Breast epithelium (tissue), 3 donors: ENCODE measurements around the gene SLC6A15.

Experiments used
- CTCF ChIP-seq, 3 donors: fragments of 450-650 bp; IDR thresholded peaks; one replicate each; pipeline ENCODE4 v1.5.1; 2016 to 2017; ENCODE audit warnings: antibody characterized with exemption in 3 of 3, mild to moderate bottlenecking in 3 of 3, moderate library complexity in 3 of 3
- POLR2A ChIP-seq: fragments of 450-650 bp; IDR thresholded peaks from one replicate; pipeline ENCODE4 v1.6.1; 2016; ENCODE audit warnings: antibody characterized with exemption, mild to moderate bottlenecking, moderate library complexity

- TF ChIP-seq CTCF (IDR thresholded peaks at IDR 0.05): peak; percentile 51 to 81 (median 64)
- no peak for TF ChIP-seq POLR2A
Observed at GRCh38 chr12:84874125-84874824, 38.3 kb downstream of the SLC6A15 start.
